Measurements from ENCODE around the gene PEX11B. TPM values are rescaled to one million over a fixed set of nuclear protein-coding genes. Genes with fewer than 3 reads are reported as not detected.
"Not testable (repeated sequence)": the region's sequence is repeated elsewhere in the genome, so short reads cannot be mapped to it uniquely, and the experiment has no call there.

PEX11B gene
- polyA plus RNA-seq, 1 donor (not counting 4 experiments of a cell fraction or from before 2014, with no cell fraction given) = 97.7 TPM

GRCh38 chr1:145936247-145936646 lies 17.7 kb upstream of the PEX11B start:
- H3K27ac ChIP-seq (ENCODE audit: control insufficient read depth, insufficient read depth, low read length) = no peak overlapping the region
- FAIRE-seq = no peak

DNA sequence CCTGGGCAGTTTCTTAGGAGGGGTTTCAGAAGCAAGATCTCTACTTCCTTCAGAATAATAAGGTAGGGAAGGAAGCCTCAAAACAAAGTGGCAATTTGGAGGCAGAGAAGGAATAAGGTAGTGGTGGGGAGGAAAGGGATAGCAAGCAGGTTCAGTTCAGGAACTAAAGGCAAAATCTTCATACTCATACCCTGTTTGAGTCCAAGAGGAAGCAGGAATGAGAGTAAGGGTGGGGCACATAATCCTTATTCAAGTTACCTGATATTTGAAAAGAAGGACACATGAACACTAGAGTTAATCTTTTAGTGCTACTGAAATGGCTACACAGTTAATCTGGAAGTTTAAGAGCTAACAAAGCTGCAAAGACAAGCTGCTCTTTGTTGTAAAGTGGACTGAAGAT lies 17.2 kb upstream of the PEX11B start:
- Histone ChIP-seq H3K4me1 (ENCODE audit: control insufficient read depth, extremely low read depth, insufficient read depth, low read length) (no peaks in the 10 kb centered on the region), H3K27ac (ENCODE audit: control insufficient read depth, insufficient read depth, low read length) (no peak overlapping the region), H2AFZ (ENCODE audit: control insufficient read depth, low read length) (no peak overlapping the region), H3K9ac (ENCODE audit: control insufficient read depth, extremely low read depth, insufficient read depth, low read length) (no peak overlapping the region), H3K79me2 (ENCODE audit: control insufficient read depth, insufficient read depth, low read length) (no peaks in the 10 kb centered on the region), H3K36me3 (ENCODE audit: control insufficient read depth in 2 of 2, extremely low read depth in 1 of 2, insufficient read depth in 2 of 2, low read length in 2 of 2) (no peaks in the 10 kb centered on the region), H4K20me1 (ENCODE audit: control insufficient read depth, extremely low read depth, insufficient read depth, low read length) (no peaks in the 10 kb centered on the region), H3K27me3 (ENCODE audit: control insufficient read depth, extremely low read depth, insufficient read depth, low read length) (no peaks in the 10 kb centered on the region), H3K9me1 (ENCODE audit: control insufficient read depth, extremely low read depth, insufficient read depth, low read length) (no peaks in the 10 kb centered on the region), H3K4me3 (ENCODE audit: control insufficient read depth in 2 of 3, extremely low read depth in 1 of 3, insufficient read depth in 2 of 3, low read depth in 1 of 3, low read length in 3 of 3) (no peak overlapping the region), H3K4me2 (ENCODE audit: control insufficient read depth, extremely low read depth, insufficient read depth, low read depth, low read length) (no peak overlapping the region), H3K9me3 (ENCODE audit: control insufficient read depth, low read depth, low read length) (no peaks in the 10 kb centered on the region)
- TF ChIP-seq CTCF (optimal IDR thresholded peaks at IDR 0.05 in 1 of 3, IDR thresholded peaks at IDR 0.05 in 1 of 3, conservative IDR thresholded peaks at IDR 0.05 in 1 of 3; ENCODE audit: extremely low read depth in 1 of 3, insufficient read depth in 2 of 3, low read length in 3 of 3) = no peak
- TF ChIP-seq EZH2 (IDR thresholded peaks at IDR 0.05; ENCODE audit: low read length) = no peak
- DNase-seq (ENCODE audit: low read depth, low spot score) (no peak), FAIRE-seq (no peak)
- dilution Hi-C loops (cut with MboI; ENCODE audit: extremely low pct_ligation_motif_present, low sequenced_read_pairs) = no loop called here

More at GRCh38 chr1:145936247-145936646, 17.7 kb upstream of the PEX11B start:
- no peaks in the 10 kb centered on the region for H4K20me1 ChIP-seq (ENCODE audit: control insufficient read depth, extremely low read depth, insufficient read depth, low read length)
- H3K4me2 ChIP-seq (ENCODE audit: control insufficient read depth, extremely low read depth, insufficient read depth, low read depth, low read length) = no peak overlapping the region
- H3K4me3 ChIP-seq (ENCODE audit: control insufficient read depth in 2 of 3, extremely low read depth in 1 of 3, insufficient read depth in 2 of 3, low read depth in 1 of 3, low read length in 3 of 3) = no peak overlapping the region
- no peaks in the 10 kb centered on the region for H3K36me3 ChIP-seq (ENCODE audit: control insufficient read depth in 2 of 2, extremely low read depth in 1 of 2, insufficient read depth in 2 of 2, low read length in 2 of 2)
- H3K9ac ChIP-seq (ENCODE audit: control insufficient read depth, extremely low read depth, insufficient read depth, low read length) = no peak overlapping the region
- TF ChIP-seq EZH2 (IDR thresholded peaks at IDR 0.05; ENCODE audit: low read length) = no peak
- TF ChIP-seq CTCF (optimal IDR thresholded peaks at IDR 0.05 in 1 of 3, IDR thresholded peaks at IDR 0.05 in 1 of 3, conservative IDR thresholded peaks at IDR 0.05 in 1 of 3; ENCODE audit: extremely low read depth in 1 of 3, insufficient read depth in 2 of 3, low read length in 3 of 3) = no peak
- dilution Hi-C loops (cut with MboI; ENCODE audit: extremely low pct_ligation_motif_present, low sequenced_read_pairs) = no loop called here
- no peaks in the 10 kb centered on the region for H3K4me1 ChIP-seq (ENCODE audit: control insufficient read depth, extremely low read depth, insufficient read depth, low read length)
- no peaks in the 10 kb centered on the region for H3K9me1 ChIP-seq (ENCODE audit: control insufficient read depth, extremely low read depth, insufficient read depth, low read length)
- no peaks in the 10 kb centered on the region for H3K27me3 ChIP-seq (ENCODE audit: control insufficient read depth, extremely low read depth, insufficient read depth, low read length)
- no peak overlapping the region for H2AFZ ChIP-seq (ENCODE audit: control insufficient read depth, low read length)
- H3K79me2 ChIP-seq (ENCODE audit: control insufficient read depth, insufficient read depth, low read length) = no peaks in the 10 kb centered on the region
- no peaks in the 10 kb centered on the region for H3K9me3 ChIP-seq (ENCODE audit: control insufficient read depth, low read depth, low read length)
- DNase-seq (ENCODE audit: low read depth, low spot score) = no peak

GRCh38 chr1:145932522-145933009 lies 14.0 kb upstream of the PEX11B start:
- H3K4me2 ChIP-seq (ENCODE audit: control insufficient read depth, extremely low read depth, insufficient read depth, low read depth, low read length); H3K9ac ChIP-seq (ENCODE audit: control insufficient read depth, extremely low read depth, insufficient read depth, low read length); H3K9me3 ChIP-seq (ENCODE audit: control insufficient read depth, low read depth, low read length); H3K4me1 ChIP-seq (ENCODE audit: control insufficient read depth, extremely low read depth, insufficient read depth, low read length); FAIRE-seq; H3K27me3 ChIP-seq (ENCODE audit: control insufficient read depth, extremely low read depth, insufficient read depth, low read length); H3K36me3 ChIP-seq (ENCODE audit: control insufficient read depth in 2 of 2, extremely low read depth in 1 of 2, insufficient read depth in 2 of 2, low read length in 2 of 2); dilution Hi-C loops (cut with MboI; ENCODE audit: extremely low pct_ligation_motif_present, low sequenced_read_pairs); H3K27ac ChIP-seq (ENCODE audit: control insufficient read depth, insufficient read depth, low read length); H3K79me2 ChIP-seq (ENCODE audit: control insufficient read depth, insufficient read depth, low read length); H3K4me3 ChIP-seq (ENCODE audit: control insufficient read depth in 2 of 3, extremely low read depth in 1 of 3, insufficient read depth in 2 of 3, low read depth in 1 of 3, low read length in 3 of 3); H2AFZ ChIP-seq (ENCODE audit: control insufficient read depth, low read length); H3K9me1 ChIP-seq (ENCODE audit: control insufficient read depth, extremely low read depth, insufficient read depth, low read length); DNase-seq (ENCODE audit: low read depth, low spot score); H4K20me1 ChIP-seq (ENCODE audit: control insufficient read depth, extremely low read depth, insufficient read depth, low read length): not testable (repeated sequence)
